LNCaP clone FGC (cell line): Measurements from ENCODE around the gene STPG4.

Experiments
- DNase-seq: peaks from one replicate; pipeline ENCODE4 v3.0.0-alpha.2; 2011; ENCODE audit warnings: low read depth
- H3K4me3 ChIP-seq: 2 replicates; pipeline ENCODE4 v1.5.1; 2011; ENCODE audit warnings: mild to moderate bottlenecking, low read depth, low read length, control low read depth
- TF ChIP-seq, protein P1 (sequence below): IDR thresholded peaks from 2 replicates; pipeline ENCODE4 v1.5.1; 2012; ENCODE audit warnings: mild to moderate bottlenecking; ENCODE audit not compliant: control insufficient read depth, insufficient read depth; ENCODE audit errors: extremely low read depth

STPG4 gene

DNA sequence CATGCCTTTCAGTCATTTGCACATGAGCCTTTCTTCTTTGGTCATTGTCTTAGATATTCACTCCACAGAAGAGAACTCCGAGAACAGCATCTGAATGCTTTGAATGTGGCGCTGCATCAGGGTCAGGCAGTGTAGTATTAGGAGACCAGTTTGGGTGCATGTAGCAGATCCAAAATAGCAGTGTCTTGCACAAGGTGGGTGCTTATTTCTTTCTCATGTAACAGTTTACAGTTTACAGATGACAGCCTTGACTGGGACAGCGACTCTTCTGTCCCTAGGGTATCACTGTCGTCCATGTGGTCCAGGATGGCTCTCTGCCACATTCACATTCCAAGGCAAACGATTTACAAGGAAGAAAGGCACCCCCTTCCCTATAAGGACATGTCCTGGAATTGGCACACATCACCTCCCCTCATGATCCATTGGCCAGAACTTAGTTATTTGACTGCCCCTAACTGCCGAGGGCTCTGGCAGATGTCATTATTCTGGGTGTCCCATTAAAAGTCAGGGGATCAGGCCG lies 101.0 kb downstream of the STPG4 start:
- no peak overlapping the region for H3K4me3 ChIP-seq
- TF ChIP-seq, protein P1, sequence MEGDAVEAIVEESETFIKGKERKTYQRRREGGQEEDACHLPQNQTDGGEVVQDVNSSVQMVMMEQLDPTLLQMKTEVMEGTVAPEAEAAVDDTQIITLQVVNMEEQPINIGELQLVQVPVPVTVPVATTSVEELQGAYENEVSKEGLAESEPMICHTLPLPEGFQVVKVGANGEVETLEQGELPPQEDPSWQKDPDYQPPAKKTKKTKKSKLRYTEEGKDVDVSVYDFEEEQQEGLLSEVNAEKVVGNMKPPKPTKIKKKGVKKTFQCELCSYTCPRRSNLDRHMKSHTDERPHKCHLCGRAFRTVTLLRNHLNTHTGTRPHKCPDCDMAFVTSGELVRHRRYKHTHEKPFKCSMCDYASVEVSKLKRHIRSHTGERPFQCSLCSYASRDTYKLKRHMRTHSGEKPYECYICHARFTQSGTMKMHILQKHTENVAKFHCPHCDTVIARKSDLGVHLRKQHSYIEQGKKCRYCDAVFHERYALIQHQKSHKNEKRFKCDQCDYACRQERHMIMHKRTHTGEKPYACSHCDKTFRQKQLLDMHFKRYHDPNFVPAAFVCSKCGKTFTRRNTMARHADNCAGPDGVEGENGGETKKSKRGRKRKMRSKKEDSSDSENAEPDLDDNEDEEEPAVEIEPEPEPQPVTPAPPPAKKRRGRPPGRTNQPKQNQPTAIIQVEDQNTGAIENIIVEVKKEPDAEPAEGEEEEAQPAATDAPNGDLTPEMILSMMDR: no peak
- no peak for DNase-seq

GRCh38 chr2:47052847-47053246 lies 102.3 kb downstream of the STPG4 start:
- TF ChIP-seq, protein P1: no peak
- H3K4me3 ChIP-seq: no peak overlapping the region
- no peak for DNase-seq

- no peak for DNase-seq
- no peak overlapping the region for H3K4me3 ChIP-seq
- TF ChIP-seq, protein P1: no peak
These were observed 103.5 kb downstream of the STPG4 start for GRCh38 chr2:47051562-47051961.

DNA sequence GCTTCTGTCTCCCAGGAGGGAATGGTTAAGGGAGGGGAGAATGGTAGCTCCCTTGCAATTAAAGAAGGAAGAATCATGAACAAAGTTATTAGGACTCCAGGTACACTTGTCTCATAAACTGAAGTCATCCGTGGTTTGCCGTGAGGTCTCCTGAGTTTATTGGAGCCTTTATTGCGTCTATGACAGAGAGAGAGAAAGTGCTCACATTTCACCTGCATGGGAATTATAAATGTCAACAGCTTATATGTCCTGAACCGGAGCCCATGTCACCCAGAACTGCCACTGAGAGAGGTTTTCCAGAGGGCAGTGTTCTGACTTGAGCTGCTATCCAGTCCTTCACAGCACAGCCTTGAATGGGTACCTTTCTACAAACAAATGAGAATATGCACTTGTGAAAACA lies 104.3 kb downstream of the STPG4 start:
- TF ChIP-seq, protein P1: peak; percentile 15; the same call in 1 of the 2 replicates
- no peak overlapping the region for H3K4me3 ChIP-seq
- DNase-seq: peak; percentile 80

- TF ChIP-seq, protein P1: no peak
- H3K4me3 ChIP-seq: no peak overlapping the region
- no peak for DNase-seq
These were observed 104.9 kb downstream of the STPG4 start for GRCh38 chr2:47050021-47050760.

GRCh38 chr2:47049502-47049901 lies 105.6 kb downstream of the STPG4 start:
- H3K4me3 ChIP-seq: no peak overlapping the region
- TF ChIP-seq, protein P1: no peak
- no peak for DNase-seq
